Loucy (cell line): ENCODE results near the gene MVD.
"Not testable (repeated sequence)": the region's sequence is repeated elsewhere in the genome, so short reads cannot be mapped to it uniquely, and the experiment has no call there.

ENCODE experiments used
- H2AFZ ChIP-seq: fragments of 200-600 bp; sonication (generic); 2 replicates; pipeline ENCODE4 v1.6.0; 2016; ENCODE audit warnings: antibody characterized with exemption, mild to moderate bottlenecking, low read length, moderate library complexity
- H3F3A ChIP-seq: fragments of 200-600 bp; 2 replicates; pipeline ENCODE4 v1.6.0; 2016; ENCODE audit warnings: antibody characterized with exemption, low read depth, mild to moderate bottlenecking
- H3K27me3 ChIP-seq: fragments of 200-600 bp; sonication (generic); 2 replicates; pipeline ENCODE4 v1.6.1; 2014; ENCODE audit warnings: low read length, mild to moderate bottlenecking; ENCODE audit not compliant: insufficient read depth, poor library complexity, severe bottlenecking
- H3K36me3 ChIP-seq: fragments of 200-600 bp; sonication (generic); 2 replicates; pipeline ENCODE4 v1.6.1; 2016; ENCODE audit warnings: low read length; ENCODE audit not compliant: insufficient read depth
- H3K4me1 ChIP-seq: fragments of 200-600 bp; sonication (generic); 2 replicates; pipeline ENCODE4 v1.5.1; 2014; ENCODE audit warnings: low read length, mild to moderate bottlenecking; ENCODE audit not compliant: insufficient read depth, poor library complexity, severe bottlenecking
- H3K4me2 ChIP-seq: fragments of 200-600 bp; sonication (generic); 2 replicates; pipeline ENCODE4 v1.6.0; 2014; ENCODE audit warnings: antibody characterized with exemption, low read length, low read depth, mild to moderate bottlenecking; ENCODE audit not compliant: poor library complexity, severe bottlenecking
- H3K4me3 ChIP-seq: fragments of 200-600 bp; sonication (generic); 2 replicates; pipeline ENCODE4 v1.5.1; 2014; ENCODE audit warnings: low read length, mild to moderate bottlenecking, mixed read lengths; ENCODE audit not compliant: poor library complexity, severe bottlenecking
- H3K79me2 ChIP-seq: fragments of 200-600 bp; sonication (generic); 2 replicates; pipeline ENCODE4 v1.6.1; 2014; ENCODE audit warnings: low read length; ENCODE audit not compliant: insufficient read depth
- H3K9ac ChIP-seq: fragments of 200-600 bp; sonication (generic); 2 replicates; pipeline ENCODE4 v1.6.0; 2014; ENCODE audit warnings: mild to moderate bottlenecking, low read depth, low read length, moderate library complexity; ENCODE audit not compliant: poor library complexity, severe bottlenecking
- H3K9me2 ChIP-seq: fragments of 200-600 bp; sonication (generic); replicated peaks from 2 replicates; pipeline ENCODE4 v1.6.1; 2016; ENCODE audit warnings: low read depth, low read length, mixed read lengths
- H3K9me3 ChIP-seq: fragments of 200-600 bp; sonication (generic); 2 replicates; pipeline ENCODE4 v1.6.1; 2014; ENCODE audit warnings: mild to moderate bottlenecking, antibody characterized with exemption, low read length, low read depth; ENCODE audit not compliant: insufficient read depth
- H4K20me1 ChIP-seq: fragments of 200-600 bp; sonication (generic); 2 replicates; pipeline ENCODE4 v1.6.0; 2014; ENCODE audit warnings: antibody characterized with exemption, low read length, mild to moderate bottlenecking; ENCODE audit not compliant: insufficient read depth, poor library complexity, severe bottlenecking
- CTCF ChIP-seq: fragments of 200-600 bp; sonication (generic); conservative IDR thresholded peaks from 2 replicates; pipeline ENCODE4 v1.5.1; 2014; ENCODE audit warnings: mild to moderate bottlenecking, antibody characterized with exemption, low read length
- EZH2phosphoT487 ChIP-seq: fragments of 200-600 bp; IDR thresholded peaks from 2 replicates; pipeline ENCODE4 v1.6.1; 2018; ENCODE audit warnings: antibody characterized with exemption, mild to moderate bottlenecking, moderate library complexity, borderline replicate concordance

Gene MVD

GRCh38 chr16:88610909-88611812 is 51.7 kb downstream of the MVD start:
- Histone ChIP-seq H4K20me1 (no peaks in the 10 kb centered on the region), H3K4me2 (no peak overlapping the region), H3K27me3 (no peaks in the 10 kb centered on the region), H2AFZ (no peak overlapping the region), H3F3A (no peaks in the 10 kb centered on the region), H3K9me2 (no peaks in the 10 kb centered on the region), H3K9ac (no peak overlapping the region), H3K9me3 (no peaks in the 10 kb centered on the region), H3K36me3 (peaks cover 18% of the 10 kb centered on the region; the same call in 1 of the 2 replicates), H3K79me2 (no peaks in the 10 kb centered on the region), H3K4me3 (no peak overlapping the region), H3K4me1 (no peaks in the 10 kb centered on the region)
- TF ChIP-seq CTCF (no peak), EZH2phosphoT487 (no peak)

GRCh38 chr16:88610080-88610479 is 52.8 kb downstream of the MVD start:
- Histone ChIP-seq H3K4me1 (no peaks in the 10 kb centered on the region), H3K4me3 (no peak overlapping the region), H4K20me1 (no peaks in the 10 kb centered on the region), H3K9me3 (no peaks in the 10 kb centered on the region), H3K27me3 (no peaks in the 10 kb centered on the region), H3K9ac (no peak overlapping the region), H2AFZ (no peak overlapping the region), H3K4me2 (no peak overlapping the region), H3K36me3 (peaks cover 18% of the 10 kb centered on the region; the same call in 1 of the 2 replicates), H3K79me2 (no peaks in the 10 kb centered on the region), H3F3A (no peaks in the 10 kb centered on the region), H3K9me2 (no peaks in the 10 kb centered on the region)
- TF ChIP-seq CTCF = no peak
- no peak for TF ChIP-seq EZH2phosphoT487

- H3K27me3 ChIP-seq, H3K4me3 ChIP-seq, H4K20me1 ChIP-seq, H3F3A ChIP-seq, H3K9me3 ChIP-seq, H3K79me2 ChIP-seq, H3K9ac ChIP-seq, H3K9me2 ChIP-seq, H3K4me1 ChIP-seq, H2AFZ ChIP-seq, H3K4me2 ChIP-seq: not testable (repeated sequence)
- peaks cover 18% of the 10 kb centered on the region; the same call in 1 of the 2 replicates for H3K36me3 ChIP-seq
Measured at GRCh38 chr16:88609426-88609825, 53.5 kb downstream of the MVD start.
